Ovary (tissue), 9 donors: Measurements from ENCODE around the gene XRCC3. TPM values are rescaled to one million over a fixed set of nuclear protein-coding genes. Genes with fewer than 3 reads are reported as not detected.

Experiments
- DNase-seq, 5 donors: peaks; one replicate each; pipeline ENCODE4 v3.0.0-alpha.2; 2019 to 2020
- H3K27ac ChIP-seq, 2 donors: fragments of 200-600 bp; one replicate each; pipeline versions ENCODE4 v1.5.1 to v1.8.0; 2019 to 2022
- H3K27me3 ChIP-seq: fragments of 200-600 bp; one replicate; pipeline ENCODE4 v1.8.0; 2022
- H3K36me3 ChIP-seq: fragments of 200-600 bp; sonication (generic); one replicate; pipeline ENCODE4 v1.5.1; 2019
- H3K4me1 ChIP-seq: one replicate; pipeline ENCODE4 v1.8.1; 2013; ENCODE audit warnings: mild to moderate bottlenecking, moderate library complexity; ENCODE audit not compliant: insufficient read depth
- H3K4me3 ChIP-seq: fragments of 200-600 bp; sonication (generic); one replicate; pipeline ENCODE4 v1.5.1; 2017
- H3K9me3 ChIP-seq, 2 donors: fragments of 200-600 bp in 1 of 2; sonication (generic) in 1 of 2; one replicate each; pipeline versions ENCODE4 v1.5.1 to v1.8.1; 2013 to 2019; ENCODE audit warnings: mild to moderate bottlenecking in 1 of 2, moderate library complexity in 1 of 2
- CTCF ChIP-seq, 3 donors: fragments of 450-650 bp in 2 of 3; fragments of 200-600 bp in 1 of 3; IDR thresholded peaks; one replicate each; pipeline versions ENCODE4 v1.5.1 to v1.8.0; 2016 to 2022; ENCODE audit warnings: antibody characterized with exemption in 3 of 3, mild to moderate bottlenecking in 1 of 3
- EP300 ChIP-seq: sonication (generic); formaldehyde crosslinking; IDR thresholded peaks from one replicate; pipeline ENCODE4 v1.6.1; 2017; ENCODE audit warnings: antibody characterized with exemption
- POLR2A ChIP-seq: fragments of 450-650 bp; IDR thresholded peaks from one replicate; pipeline ENCODE4 v1.6.1; 2017; ENCODE audit warnings: antibody characterized with exemption, mild to moderate bottlenecking, moderate library complexity
- WGBS, 3 donors: extraction: QIAGEN DNeasy Blood & Tissue Kit in 1 of 3; methylation state at CpG; one replicate each; pipeline versions ENCODE4 v1.1.5 to v1.1.7; 2013 to 2017; 5-methylcytosine and 5-hydroxymethylcytosine counted together
- intact Hi-C, 4 donors: fragments of 100-400 bp; cut with DNase I; formaldehyde crosslinking; loops; one replicate each; pipeline versions ENCODE4 v1.11.0 to v1.15.1; 2022 to 2023
- polyA plus RNA-seq, 2 donors: library from polyadenylated mRNA; stranded (reverse); fragments of 200-250 nt in 1 of 2; fragments of 350-450 nt in 1 of 2; fragmentation: Illumina TruSeq in 1 of 2; extraction: RNeasy Lipid Tissue Mini Kit (QIAGEN cat#74804) in 1 of 2; gene quantifications; one replicate each; pipeline ENCODE4 v1.2.3, GENCODE V29; 2013 to 2014
- total RNA-seq, 7 donors: library from RNA; depleted of rRNA in 2 of 7; stranded (reverse); fragments of >200 nt in 2 of 7; fragmentation: NEBNext Ultra II Directional in 3 of 7; extraction: Animal tissue kit (Norgen Biotek cat#: 25700) in 3 of 7; gene quantifications; one replicate each; pipeline versions ENCODE4 v1.1.0 to v1.2.4, GENCODE V29; 2016 to 2023
- donor health status: DM: no; HTN: no; CAD: no; lungs with moderate emphysema.
- donor health status: DM: no; HTN: no; CAD: no.
- donor health status: Bipolar disorder and iron deficiency.
- donor health status: DM: yes; HTN: yes; CAD: no.
- donor health status: DM: no; HTN: no; CAD: no.
- donor health status: DM: yes; HTN: yes; CAD: no.

XRCC3 gene
- total and polyA plus RNA-seq, 9 donors: 1.4 to 8.5 (median 3.7) TPM

GRCh38 chr14:103740991-103741689 is 25.9 kb upstream of the XRCC3 start:
- Histone ChIP-seq H3K4me1 (peaks cover 25% of the 10 kb centered on the region), H3K27ac (peak overlapping the region in 1 of 2 donors; percentile 34), H3K9me3 (no peaks in the 10 kb centered on the region), H3K4me3 (no peak overlapping the region), H3K36me3 (no peaks in the 10 kb centered on the region), H3K27me3 (no peaks in the 10 kb centered on the region)
- DNase-seq: peak in 4 of 5 donors; percentile 56 to 76 (median 66)
- intact Hi-C loops: loop anchor here in 1 of 4 donors (5.0 kb wide), 1 partner anchor 309 kb away; no protein-coding TSS in a partner anchor
- WGBS, 3 donors: 11 to 24% (median 20%) methylated on average over 14 of the region's 14 CpGs
- TF ChIP-seq POLR2A: no peak
- no peak for TF ChIP-seq EP300
- TF ChIP-seq CTCF (IDR thresholded peaks at IDR 0.05): no peak

GRCh38 chr14:103739793-103740501 is 24.7 kb upstream of the XRCC3 start:
- Histone ChIP-seq H3K9me3 (no peaks in the 10 kb centered on the region), H3K4me3 (no peak overlapping the region), H3K27me3 (no peaks in the 10 kb centered on the region), H3K27ac (no peak overlapping the region), H3K36me3 (no peaks in the 10 kb centered on the region), H3K4me1 (peaks cover 37% of the 10 kb centered on the region)
- TF ChIP-seq EP300: no peak
- no peak for TF ChIP-seq CTCF (IDR thresholded peaks at IDR 0.05)
- TF ChIP-seq POLR2A: no peak
- peak in 1 of 5 donors; percentile 49 for DNase-seq
- WGBS, 3 donors: 95 to 97% (median 95%) methylated on average over 28 to 30 of the region's 30 CpGs
- intact Hi-C loops: loop anchor here in 1 of 4 donors (5.0 to 10.0 kb wide), 2 partner anchors 165 to 308 kb away; no protein-coding TSS in a partner anchor

GRCh38 chr14:103739466-103739792 is 24.2 kb upstream of the XRCC3 start:
- DNase-seq: no peak
- intact Hi-C loops: loop anchor here in 1 of 4 donors (10.0 kb wide), 1 partner anchor 165 kb away; no protein-coding TSS in a partner anchor
- H3K36me3 ChIP-seq: no peaks in the 10 kb centered on the region
- H3K27ac ChIP-seq: no peak overlapping the region
- no peaks in the 10 kb centered on the region for H3K27me3 ChIP-seq
- WGBS, 3 donors: 91 to 95% (median 94%) methylated on average over 6 of the region's 6 CpGs
- H3K9me3 ChIP-seq: no peaks in the 10 kb centered on the region
- no peak overlapping the region for H3K4me3 ChIP-seq
- TF ChIP-seq EP300: no peak
- TF ChIP-seq POLR2A: no peak
- TF ChIP-seq CTCF (IDR thresholded peaks at IDR 0.05): no peak
- H3K4me1 ChIP-seq: peaks cover 38% of the 10 kb centered on the region

GRCh38 chr14:103738701-103739451 is 23.6 kb upstream of the XRCC3 start:
- WGBS, 3 donors: 86 to 87% (median 86%) methylated on average over 34 of the region's 34 CpGs
- Histone ChIP-seq H3K4me1 (peaks cover 38% of the 10 kb centered on the region), H3K27me3 (no peaks in the 10 kb centered on the region), H3K9me3 (no peaks in the 10 kb centered on the region), H3K27ac (no peak overlapping the region), H3K4me3 (no peak overlapping the region), H3K36me3 (no peaks in the 10 kb centered on the region)
- TF ChIP-seq CTCF (IDR thresholded peaks at IDR 0.05) (no peak), EP300 (no peak), POLR2A (no peak)
- DNase-seq: no peak
- intact Hi-C loops: loop anchor here in 1 of 4 donors (10.0 kb wide), 1 partner anchor 164 kb away; no protein-coding TSS in a partner anchor
